Stimulated activated CD8-positive, alpha-beta memory T cell treated with anti-CD3 and anti-CD28 coated beads, Interleukin-15, amount 100 ng/mL, for 24 hours (primary cell): ENCODE results near the gene PAM16.

Source experiments
- DNase-seq: peaks from one replicate; pipeline ENCODE4 v3.0.0-alpha.2; 2020; ENCODE audit warnings: low read depth

The PAM16 gene

DNA sequence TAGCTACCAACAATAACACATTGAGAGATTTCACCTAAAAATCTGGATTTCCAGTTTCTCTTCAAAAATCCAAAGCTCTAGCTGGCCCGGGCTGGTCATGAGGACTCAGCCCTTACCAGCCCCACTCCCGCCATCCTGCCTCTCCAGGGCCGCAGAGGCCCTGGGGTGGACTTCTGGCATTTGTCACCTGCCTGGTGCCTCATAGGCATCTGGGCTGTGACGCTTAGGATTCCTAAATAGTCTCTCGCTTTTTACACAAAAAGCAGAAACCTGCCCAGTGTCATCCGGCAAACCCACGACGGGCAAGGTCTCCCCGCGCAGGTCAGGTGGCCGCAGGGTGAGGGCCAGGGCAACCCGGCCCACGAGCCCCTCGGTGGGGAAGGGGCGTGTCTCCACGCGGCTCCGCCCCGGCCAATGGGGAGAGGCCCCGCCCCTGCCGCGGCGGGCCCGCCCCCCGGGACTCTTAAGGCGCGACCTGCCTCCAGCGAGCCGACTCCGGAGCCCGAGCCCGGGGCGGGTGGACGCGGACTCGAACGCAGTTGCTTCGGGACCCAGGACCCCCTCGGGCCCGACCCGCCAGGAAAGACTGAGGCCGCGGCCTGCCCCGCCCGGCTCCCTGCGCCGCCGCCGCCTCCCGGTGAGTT is 20.4 kb upstream of the PAM16 start, which contains the start of gene VASN:
VASN (plus strand) TSS at position 492 of the 644 bp plus-strand sequence. CDS start 9,030 bp downstream, outside the sequence.
- DNase-seq, result peak; percentile 65

DNA sequence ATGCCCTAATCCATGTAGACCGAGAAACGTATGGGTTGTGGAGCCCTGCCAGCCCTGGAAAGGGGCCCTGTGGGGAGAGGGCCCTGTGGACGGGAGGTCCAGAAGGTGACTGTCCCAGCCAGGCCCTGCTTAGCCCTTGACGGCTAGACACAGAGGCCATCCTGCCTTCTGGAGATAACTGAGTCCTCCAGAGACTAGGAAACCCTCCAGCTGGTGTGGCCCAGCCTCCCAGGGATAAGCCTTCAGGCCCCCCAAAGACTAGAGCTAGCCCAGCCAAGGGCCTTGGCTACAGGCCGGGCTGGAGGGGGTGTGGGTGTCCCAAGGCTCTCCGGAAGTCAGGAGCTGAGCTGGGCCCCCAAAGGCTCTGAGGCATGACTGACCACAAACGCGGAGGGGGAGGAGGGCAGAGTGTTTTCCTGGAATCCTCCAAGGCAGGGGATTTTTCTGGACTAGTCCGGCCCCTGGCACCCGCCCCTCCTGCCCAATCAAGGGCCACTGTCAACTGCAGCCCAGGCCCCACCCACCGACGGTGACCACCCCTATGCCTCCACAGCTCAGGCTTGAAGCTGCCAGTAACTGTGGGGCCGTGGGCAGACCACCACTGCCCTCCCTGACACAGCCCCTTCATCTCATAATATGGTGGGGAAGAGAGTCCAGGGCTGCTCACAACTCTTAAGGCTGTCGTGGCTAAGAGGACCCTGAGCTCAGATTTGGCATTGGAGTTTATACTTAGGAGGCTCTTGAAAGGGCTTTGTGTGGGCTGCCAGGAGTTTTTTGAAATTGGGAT is 19.6 kb upstream of the PAM16 start:
- DNase-seq, result no peak

DNA sequence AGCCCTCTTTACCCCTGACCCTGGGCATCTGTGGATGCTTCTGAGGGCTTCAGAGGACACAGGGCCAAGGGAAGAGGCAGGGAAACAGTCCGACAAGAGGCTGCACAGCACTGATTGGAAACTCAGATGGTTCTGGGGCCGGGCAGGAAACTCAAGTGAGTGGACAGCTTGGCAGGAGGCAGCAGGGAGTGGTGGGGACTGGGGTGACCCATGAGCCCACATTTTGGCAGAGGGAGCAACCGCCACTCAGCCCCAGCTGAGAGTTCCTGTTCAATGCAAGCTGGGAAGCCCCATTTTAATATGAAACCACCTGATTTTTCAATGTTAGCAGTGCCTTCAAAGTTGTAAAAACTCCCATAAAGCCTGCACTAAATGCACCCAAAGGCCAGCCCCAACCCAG is 19.0 kb upstream of the PAM16 start:
- no peak for DNase-seq

DNA sequence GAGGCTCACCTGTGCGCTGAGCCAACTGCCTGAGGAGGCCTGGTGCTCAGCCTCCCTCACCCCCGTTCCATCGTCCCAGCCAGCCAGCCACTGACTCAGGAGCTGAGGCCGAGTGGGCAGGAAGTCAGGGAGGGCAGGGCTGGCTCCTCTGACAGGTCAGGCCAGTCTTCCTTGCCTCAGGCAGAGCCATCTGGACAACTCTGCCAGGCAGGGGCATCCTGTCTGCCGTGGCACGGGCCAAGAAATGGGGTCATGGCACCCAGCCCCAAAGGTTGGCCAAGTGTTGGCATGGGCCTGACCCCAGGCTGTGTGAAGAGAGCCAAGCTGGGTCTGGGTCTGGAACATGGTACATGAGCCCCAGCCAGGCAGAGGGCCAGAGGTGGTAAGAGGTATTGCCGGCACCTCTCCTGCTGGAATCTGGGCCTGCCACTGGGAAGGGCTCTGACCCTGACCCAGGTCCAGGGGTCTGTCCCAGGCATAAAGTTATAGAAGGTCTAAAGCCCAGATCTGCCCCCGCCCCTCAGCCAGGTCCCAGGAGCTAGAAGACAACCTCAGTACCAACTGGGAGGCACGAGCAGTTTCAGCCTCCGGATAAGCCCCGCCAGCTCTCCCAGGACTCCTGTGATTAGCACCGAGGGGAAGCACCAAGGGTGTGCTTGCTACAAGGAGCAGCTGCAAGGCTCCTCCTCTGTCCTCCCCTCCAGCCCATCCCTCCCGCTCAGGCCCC is 18.0 kb upstream of the PAM16 start:
- no peak for DNase-seq

DNA sequence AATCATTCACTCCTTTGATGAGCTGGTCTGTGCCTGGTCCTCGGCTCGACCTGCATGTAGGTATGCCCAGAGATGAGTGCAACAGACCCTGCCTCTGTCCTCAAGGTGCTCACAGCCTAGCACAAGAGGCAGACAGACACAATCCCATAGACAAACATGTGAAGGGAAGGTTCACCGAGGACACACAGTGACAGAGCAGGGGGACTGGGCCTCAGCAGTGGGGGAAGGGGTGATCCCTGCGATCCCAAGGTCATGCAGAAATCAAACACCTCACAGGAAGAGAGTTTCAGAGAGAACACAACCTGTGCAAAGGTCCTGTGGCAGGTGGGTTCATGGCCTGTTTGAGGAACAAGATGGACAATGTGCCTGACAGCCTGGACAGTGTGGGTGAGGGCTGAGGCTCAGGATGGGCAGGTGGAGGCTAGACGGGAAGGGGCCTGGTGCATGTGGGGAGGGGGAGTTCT is 16.3 kb upstream of the PAM16 start:
- no peak for DNase-seq

DNA sequence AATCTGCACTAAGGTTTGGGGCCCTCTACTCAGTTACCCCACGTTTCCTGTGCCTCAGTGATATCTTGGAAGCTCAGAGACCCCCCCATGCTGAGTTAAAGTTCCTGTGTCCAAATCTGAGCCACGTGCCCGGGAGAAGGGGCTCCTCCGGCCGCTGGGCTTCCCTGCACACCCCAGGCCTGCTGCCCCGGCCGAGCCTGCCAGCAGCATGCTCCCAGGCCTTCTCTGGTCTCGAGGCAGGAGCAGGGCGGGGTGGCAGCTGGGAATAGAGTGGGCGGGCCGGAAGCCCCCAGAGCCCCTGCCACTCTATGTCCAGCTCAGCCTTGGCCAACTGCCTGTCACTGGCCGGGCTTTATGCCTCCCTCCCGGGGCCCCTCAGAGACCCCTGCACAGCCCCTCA is 14.9 kb upstream of the PAM16 start:
- DNase-seq, result no peak

DNA sequence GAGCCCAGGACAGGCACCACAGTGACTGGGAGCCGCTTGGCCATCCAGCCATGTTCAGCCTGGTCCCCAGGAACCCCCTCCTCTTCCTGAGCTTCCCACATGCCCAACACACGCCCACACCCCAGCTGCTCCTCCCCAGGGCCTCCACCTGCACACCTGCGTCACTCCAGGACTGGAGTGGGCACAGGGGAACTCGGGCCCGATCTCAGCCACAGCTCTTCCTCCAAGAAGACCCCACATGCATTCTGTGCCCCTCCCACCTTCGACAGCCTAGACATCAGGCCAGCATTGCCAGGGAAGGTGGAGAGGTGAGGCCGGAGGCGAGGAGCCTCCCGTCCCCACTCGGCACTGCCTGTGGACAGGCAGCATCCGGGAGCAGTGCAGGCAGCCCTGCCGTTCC is 14.5 kb upstream of the PAM16 start:
- DNase-seq, result no peak

DNA sequence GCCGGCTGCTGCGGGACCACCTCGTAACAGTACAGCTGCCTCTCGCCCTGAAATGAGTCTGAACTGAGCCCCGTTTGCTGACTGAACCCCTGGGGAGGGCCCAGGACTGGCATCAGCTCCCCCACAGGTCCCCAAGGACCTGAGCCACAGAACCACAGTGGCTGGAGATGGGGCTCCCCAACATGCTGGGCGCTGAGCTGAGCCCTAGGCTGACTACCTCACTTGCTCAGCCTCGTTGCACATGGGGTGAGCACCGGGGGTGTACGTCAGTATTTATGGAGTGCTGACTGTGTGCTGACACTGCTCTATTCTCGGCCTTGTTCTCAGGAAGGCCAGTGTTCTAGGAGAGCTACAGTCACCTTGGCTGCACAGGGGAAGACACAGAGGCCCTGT is 13.9 kb upstream of the PAM16 start:
- DNase-seq, result no peak

DNA sequence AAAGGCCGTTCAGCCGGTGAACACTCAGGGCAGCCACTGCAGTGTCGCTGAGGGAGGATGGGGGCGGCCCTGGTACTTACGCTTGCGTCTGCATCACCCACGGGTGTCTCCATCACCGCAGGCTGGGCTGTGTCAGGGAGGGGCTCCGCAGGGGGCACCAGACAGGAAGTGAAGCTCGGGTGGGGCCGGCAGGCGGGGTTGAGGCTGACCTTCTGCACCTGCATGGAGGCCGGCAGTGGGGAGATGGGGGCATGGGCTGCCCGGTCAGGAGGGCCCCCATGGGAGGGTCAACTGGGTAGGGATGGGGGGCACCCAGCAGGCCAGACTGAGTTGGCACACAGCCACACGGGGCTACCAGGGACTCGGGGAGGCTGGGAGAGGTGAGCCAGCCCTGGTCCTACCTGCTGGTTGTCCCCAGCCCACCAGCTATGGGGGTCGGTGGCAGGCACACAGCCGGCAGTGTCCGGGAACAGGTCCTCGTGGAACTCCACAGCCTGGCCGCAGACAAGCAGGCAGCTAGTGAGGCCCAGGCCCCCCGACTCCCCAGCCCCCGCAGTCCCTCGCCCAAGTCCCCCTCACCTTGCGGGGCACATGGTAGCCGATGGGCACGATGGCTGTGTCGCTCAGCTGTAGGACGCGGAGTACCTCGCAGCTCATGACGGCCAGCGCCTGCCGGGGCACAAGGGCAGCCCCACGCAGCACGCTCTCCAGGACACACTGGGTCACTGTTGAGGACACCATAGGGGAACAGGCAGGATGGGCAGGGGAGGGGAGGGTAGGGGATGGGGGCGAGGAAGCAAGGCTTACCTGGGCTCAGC is 13.3 kb upstream of the PAM16 start:
- no peak for DNase-seq

DNA sequence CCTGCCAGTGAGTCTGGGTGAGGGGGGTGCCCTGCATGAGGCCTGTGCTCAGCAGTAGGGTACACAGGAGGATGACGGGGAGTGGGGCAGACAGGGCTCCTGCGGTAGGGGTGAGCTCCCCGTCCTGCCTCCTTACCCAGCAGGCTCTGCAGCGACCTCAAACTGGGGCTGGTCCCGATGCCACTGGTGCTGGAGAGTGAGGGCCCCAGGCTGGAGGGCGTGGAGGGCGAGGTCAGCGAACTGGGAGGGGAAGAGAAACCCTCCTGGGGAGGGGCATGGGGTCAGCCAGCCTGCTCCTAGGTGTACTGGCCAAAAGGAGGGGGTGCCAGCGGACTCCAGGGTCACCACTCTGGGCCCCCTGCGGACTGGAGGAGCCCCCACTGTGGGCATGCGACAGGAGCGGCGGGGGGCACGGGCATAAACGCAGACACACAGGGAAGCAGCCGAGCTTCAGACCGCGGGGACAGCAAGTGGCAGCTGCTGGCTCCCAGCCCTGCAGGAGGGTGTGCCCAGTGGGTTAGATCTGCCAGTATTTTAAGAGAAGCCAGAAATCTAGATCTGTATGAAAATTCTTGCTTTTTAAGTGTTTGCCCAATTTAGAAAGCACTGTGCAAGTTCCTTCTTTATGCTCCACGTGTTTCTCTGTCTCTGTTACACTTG is 11.5 kb upstream of the PAM16 start:
- DNase-seq, result no peak

DNA sequence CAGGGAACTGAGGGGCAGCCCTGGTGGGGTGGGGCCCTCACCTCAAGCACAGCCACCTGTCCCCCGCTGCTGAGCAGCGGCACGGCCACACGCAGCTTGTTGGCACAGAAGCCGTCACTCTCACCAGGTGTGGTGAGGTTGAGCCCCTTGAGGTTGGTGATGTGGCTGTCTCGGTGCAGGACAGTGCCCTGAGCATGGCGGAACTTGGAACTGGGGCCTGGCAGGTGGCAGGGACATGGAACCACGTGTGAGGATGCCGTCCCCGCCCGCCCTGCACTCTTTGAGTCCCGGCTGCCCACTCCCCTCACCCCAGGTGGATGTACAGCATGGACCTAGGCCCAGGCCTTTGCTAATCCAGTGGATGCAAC is 10.8 kb upstream of the PAM16 start:
- DNase-seq, result no peak

DNA sequence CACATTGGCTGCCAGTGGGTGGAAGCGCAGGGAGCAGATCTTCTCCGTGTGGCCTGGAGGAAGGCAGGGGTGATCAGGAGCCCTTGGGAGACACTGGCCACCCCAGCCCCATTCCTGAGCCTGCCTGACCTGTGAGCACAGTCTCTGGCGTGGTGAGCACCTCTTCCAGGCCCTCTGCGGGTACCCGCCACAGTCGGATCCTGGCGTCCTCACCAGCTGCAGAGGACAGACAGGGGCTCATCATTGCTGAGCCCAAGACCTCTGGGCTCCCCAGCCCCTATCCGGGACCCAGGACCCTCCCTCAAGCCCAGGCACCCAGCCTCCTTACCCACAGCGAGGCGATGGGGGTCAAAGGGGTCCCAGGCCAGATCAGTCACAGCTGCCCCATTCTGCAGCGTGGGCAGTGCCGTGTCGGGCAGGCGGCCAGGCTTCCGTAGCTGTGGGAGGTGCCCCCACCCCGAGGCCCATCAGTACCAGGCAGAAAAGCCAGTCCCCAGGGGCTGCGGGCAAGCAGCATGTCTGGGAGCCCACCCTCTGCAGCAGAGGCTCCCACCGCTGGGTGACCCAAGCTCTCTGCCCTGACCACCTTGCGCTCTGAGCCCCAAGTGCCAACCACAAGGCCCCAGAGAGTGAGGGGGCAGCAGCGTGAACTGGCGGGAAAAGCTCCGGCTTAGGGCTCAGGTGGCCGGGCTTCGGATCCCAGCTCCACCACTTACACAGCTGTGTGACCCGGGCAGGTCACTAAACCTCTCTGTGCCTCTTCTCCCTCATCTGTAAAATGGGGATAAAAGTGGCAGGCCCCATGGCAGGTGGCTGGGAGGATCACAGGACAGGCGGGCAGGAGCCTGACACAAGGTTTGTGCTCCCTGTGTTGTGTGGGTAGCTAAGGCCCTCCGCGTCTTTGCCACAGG is 10.2 kb upstream of the PAM16 start:
- no peak for DNase-seq

DNA sequence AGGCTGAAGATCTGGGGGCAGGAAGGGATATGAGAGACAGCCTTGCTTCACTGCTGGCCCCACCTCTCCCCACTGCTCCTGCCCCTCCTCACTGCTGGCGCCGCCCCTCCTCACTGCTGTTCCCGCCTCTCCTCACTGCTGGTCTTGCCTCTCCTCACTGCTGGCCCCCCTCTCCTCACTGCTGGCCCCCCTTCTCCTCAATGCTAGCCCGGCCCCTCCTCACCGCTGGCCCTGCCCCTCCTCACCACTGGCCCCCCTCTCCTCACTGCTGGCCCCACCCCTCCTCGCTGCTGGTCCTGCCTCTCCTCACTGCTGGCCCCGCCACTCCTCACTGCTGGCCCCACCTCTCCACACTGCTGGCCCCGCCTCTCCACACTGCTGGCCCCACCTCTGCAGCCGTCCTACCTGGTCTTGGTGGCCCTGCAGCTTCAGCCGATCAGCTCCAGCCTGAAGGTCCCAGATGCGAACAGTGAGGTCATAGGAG is 9.5 kb upstream of the PAM16 start:
- DNase-seq, result no peak

DNA sequence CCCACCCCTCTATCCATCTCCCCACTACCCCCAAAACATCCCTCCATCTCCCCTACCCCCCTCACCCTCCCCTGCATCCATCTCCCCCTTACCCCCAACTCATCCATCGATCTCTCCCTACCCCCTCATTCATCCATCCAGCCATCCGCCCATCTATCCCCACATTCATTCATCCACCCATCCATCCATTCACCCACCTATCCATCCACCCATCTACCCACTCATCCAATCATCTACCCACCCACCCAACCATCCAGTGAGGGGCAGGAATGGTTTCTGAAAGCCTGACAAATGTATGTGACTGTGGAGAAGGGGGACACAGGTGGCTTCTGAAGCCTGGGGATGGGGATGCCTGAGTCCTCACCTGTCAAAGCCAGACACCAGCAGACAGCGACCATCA is 8.8 kb upstream of the PAM16 start:
- no peak for DNase-seq

DNA sequence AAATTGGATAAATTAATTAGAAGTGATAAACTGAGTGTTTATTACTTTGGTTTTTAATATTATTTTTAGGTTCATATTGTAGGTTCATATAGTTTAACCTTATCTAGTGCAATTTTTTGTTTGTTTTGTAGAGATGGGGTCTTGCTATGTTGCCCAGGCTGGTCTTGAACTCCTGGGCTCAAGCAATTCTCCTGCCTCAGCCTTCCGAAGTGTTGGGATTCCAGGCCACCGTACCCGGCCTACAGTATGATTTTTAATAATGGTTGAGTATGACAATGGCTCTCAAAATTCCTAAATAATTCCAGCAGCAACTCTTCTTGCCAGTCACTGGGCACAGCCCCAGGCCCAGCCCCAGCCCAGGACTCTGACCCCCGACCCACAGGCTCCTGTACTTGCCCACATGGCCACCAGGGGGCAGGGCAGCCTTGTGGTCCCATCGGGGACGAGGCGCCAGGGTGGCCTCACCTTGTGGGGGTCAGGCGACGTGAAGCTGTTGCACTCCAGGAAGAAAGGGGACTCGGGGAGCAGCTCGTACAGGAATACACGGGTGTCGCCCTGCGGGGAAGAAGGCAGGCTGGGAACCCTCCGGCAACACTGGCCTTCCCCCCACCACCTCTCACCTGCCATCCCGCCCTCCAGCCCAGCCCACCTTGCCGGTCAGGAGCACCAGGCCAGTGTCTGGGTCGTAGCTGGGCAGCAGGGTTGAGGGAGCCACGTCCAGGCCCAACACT is 7.9 kb upstream of the PAM16 start:
- peak; percentile 56 for DNase-seq

DNA sequence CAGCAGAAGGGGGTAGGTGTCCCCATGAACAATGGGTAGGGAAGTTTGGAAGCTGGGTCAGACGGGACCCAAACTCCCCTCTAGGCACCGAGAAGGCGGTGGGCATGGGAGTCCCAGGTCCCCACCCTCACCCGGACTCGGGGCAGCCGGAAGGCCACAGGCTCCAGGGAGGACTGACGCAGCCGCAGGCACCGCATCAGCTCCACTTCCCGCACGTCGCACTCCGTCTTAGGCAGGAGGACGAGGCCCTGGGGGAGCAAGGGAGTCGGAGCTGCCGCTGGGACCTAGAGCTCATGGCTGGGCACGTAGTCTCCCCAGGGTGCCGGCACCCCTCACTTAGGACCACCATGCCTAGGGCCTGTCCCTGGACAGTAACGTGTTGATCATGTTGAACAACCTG is 7.1 kb upstream of the PAM16 start:
- no peak for DNase-seq

DNA sequence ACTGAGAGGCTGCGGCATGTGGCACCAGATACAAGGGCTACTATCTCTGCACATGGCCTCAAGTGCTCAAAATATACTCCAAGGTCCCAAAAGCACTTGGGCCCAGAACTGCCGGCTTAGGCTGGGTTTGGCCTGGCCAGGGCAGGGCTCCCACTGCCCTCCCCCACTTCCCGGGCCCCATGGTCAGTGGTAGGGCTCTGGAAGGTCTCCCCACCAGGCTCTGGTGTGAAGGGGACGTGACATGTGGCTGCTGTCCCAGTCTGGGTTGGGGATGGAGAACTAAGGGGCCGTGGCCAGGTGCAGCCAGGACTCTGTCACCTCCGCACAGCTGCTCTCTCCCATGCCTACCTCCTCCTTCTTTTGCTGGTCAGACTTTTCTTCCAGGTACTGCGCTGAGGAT is 5.7 kb upstream of the PAM16 start:
- DNase-seq, result no peak

DNA sequence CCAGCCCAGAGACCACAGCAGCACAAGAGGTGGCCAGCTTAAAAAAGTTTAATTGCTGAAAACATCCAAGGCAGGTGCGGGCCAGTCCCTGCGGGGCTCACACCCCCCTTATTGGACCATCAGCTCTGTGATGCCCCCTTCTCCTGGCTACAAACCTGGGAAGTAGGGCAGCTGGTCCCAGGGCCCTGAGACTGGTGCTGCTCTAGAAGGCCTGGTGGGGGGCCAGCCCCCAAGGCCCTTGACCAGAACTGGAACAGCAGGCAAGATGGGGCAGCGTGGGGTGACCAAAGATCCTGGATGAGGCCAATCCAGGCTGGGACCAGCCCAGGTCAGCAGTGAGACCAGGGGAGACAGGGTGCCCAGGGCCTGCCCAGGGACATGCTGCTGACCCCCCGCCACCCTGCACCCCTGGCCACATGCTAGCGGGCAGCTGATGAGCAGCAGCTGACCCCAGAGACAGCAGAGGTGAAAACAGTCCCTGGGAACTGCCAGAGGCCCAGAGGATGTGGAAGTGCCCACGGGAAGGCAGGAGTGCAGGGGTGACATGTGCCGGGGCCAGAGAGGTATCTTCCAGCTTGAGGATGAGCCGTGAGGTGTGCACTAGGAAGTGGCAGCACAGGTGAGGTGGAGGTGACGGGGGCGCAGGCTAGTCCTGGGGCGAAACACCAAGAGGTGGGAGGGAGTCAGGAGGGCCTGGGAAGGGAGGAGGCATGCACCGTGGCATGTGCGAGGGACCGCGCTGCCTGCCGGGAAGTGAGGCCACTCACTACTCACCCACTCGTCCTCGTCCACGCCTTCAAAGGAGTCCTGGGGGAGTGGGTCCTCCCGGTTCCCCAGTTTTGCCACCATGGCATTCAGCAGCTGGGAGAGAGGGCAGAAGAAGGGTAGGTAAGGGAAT is 3.6 kb upstream of the PAM16 start:
- DNase-seq, result no peak

DNA sequence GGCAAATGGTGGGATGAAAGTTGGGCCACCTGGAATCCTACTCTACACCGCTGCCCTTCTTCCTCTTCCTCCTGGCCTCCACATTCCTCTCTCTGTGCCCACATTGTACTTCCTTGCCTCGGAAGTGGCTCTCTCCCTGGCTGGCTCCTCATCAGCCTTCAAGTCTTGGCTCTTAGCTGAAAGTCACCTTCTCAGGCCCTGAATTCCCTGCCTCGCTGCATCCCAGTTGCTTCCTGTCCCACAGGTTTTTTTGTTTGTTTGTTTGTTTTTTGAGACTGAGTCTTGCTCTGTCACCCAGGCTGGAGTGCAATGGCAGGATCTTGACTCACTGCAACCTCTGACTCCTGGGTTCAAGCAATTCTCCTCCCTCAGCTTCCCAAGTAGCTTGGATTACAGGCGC is 2.6 kb upstream of the PAM16 start:
- no peak for DNase-seq
